Stimulated activated CD8-positive, alpha-beta memory T cell treated with anti-CD3 and anti-CD28 coated beads, Interleukin-4, amount 100 ng/mL, for 24 hours (primary cell): ENCODE results near the gene ZNF407.

ENCODE experiments used
- DNase-seq: peaks from one replicate; pipeline ENCODE4 v3.0.0-alpha.2; 2020; ENCODE audit warnings: low read depth

Gene ZNF407

GRCh38 chr18:74672371-74672770 is 74.7 kb downstream of the ZNF407 start:
- no peak for DNase-seq

GRCh38 chr18:74674487-74674886 is 76.8 kb downstream of the ZNF407 start:
- DNase-seq = no peak

GRCh38 chr18:74679006-74679678 is 81.5 kb downstream of the ZNF407 start:
- no peak for DNase-seq

- no peak for DNase-seq
Observed at GRCh38 chr18:74679679-74680076, 82.0 kb downstream of the ZNF407 start.

GRCh38 chr18:74682141-74682990 is 84.7 kb downstream of the ZNF407 start:
- DNase-seq = no peak

- DNase-seq = no peak
Observed at GRCh38 chr18:74682991-74683297, 85.3 kb downstream of the ZNF407 start.

- no peak for DNase-seq
Observed at GRCh38 chr18:74683573-74683972, 85.9 kb downstream of the ZNF407 start.

- no peak for DNase-seq
Observed at GRCh38 chr18:74689251-74689650, 91.6 kb downstream of the ZNF407 start.

- no peak for DNase-seq
Observed at GRCh38 chr18:74692367-74693013, 94.8 kb downstream of the ZNF407 start.

GRCh38 chr18:74694436-74694835 is 96.8 kb downstream of the ZNF407 start:
- no peak for DNase-seq

- DNase-seq = no peak
Observed at GRCh38 chr18:74695170-74695569, 97.5 kb downstream of the ZNF407 start.

GRCh38 chr18:74698881-74699280 is 101.2 kb downstream of the ZNF407 start:
- no peak for DNase-seq

GRCh38 chr18:74699455-74699854 is 101.8 kb downstream of the ZNF407 start:
- no peak for DNase-seq

- DNase-seq = no peak
Observed at GRCh38 chr18:74702950-74703349, 105.3 kb downstream of the ZNF407 start.

GRCh38 chr18:74708169-74708568 is 110.5 kb downstream of the ZNF407 start:
- DNase-seq = no peak

GRCh38 chr18:74709452-74709851 is 111.8 kb downstream of the ZNF407 start:
- DNase-seq = no peak

- no peak for DNase-seq
Observed at GRCh38 chr18:74714120-74714519, 116.5 kb downstream of the ZNF407 start.

GRCh38 chr18:74714791-74715190 is 117.1 kb downstream of the ZNF407 start:
- no peak for DNase-seq

GRCh38 chr18:74715306-74715705 is 117.6 kb downstream of the ZNF407 start:
- DNase-seq = no peak

- no peak for DNase-seq
Observed at GRCh38 chr18:74715865-74716712, 118.4 kb downstream of the ZNF407 start.

GRCh38 chr18:74718312-74718711 is 120.6 kb downstream of the ZNF407 start:
- no peak for DNase-seq

- DNase-seq = no peak
Observed at GRCh38 chr18:74722237-74722636, 124.6 kb downstream of the ZNF407 start.
